ENCODE results near the gene ZMIZ1. TPM values are rescaled to one million over a fixed set of nuclear protein-coding genes. Genes with fewer than 3 reads are reported as not detected.

The ZMIZ1 gene
- polyA plus RNA-seq, 2 of the 4 experiments (the other 2 are of a cell fraction), result 8.1 to 30.3 TPM

DNA sequence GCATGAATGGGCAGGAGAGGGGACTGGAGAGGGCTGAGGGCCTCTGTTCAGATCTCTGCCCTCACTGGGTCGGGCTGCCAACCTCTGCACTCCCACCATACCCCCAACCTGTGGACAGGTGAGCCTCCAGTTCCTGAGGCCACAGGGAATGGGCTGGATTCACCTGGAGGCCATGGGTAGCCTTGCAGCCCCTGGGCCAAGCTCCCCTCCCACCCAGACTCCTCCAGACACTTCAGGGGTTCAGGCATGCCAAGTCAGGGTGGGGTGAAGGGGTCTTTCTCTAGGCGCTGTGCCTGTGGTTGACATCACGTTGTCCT lies 80.5 kb downstream of the ZMIZ1 start:
- ATAC-seq (no peak), FAIRE-seq (no peak), DNase-seq (ENCODE audit: low read depth in 1 of 2, low spot score in 1 of 2) (no peak)
- no peaks in the 10 kb centered on the region for H3K9me3 ChIP-seq
- ChIA-PET CTCF (interaction anchor here (1.0 to 7.7 kb wide), 5 partner anchors 9 to 1102 kb away, joined by 3 to 92 read pairs (median 14); no protein-coding TSS in a partner anchor), POLR2A (interaction anchor here (2.6 kb wide), 1 partner anchor 46 kb away, joined by 10 read pairs; no protein-coding TSS in a partner anchor)
- H3K4me1 ChIP-seq, result peaks cover 99% of the 10 kb centered on the region
- no peak for TF ChIP-seq NFE2L2 (conservative IDR thresholded peaks at IDR 0.05; ENCODE audit: low read length)
- TF ChIP-seq, protein P1, sequence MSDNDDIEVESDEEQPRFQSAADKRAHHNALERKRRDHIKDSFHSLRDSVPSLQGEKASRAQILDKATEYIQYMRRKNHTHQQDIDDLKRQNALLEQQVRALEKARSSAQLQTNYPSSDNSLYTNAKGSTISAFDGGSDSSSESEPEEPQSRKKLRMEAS (IDR thresholded peaks at IDR 0.05), result no peak
- no peak for TF ChIP-seq HOXB5 (CRISPR knock-in tag; IDR thresholded peaks at IDR 0.05)
- TF ChIP-seq RNF2 (IDR thresholded peaks at IDR 0.05; ENCODE audit: borderline replicate concordance, low read depth), result no peak
- TF ChIP-seq NPAS2 (CRISPR knock-in tag; IDR thresholded peaks at IDR 0.05; ENCODE audit: borderline replicate concordance), result no peak
- no peak for TF ChIP-seq TP53 (CRISPR knock-in tag; IDR thresholded peaks at IDR 0.05)
- TF ChIP-seq, protein P2, sequence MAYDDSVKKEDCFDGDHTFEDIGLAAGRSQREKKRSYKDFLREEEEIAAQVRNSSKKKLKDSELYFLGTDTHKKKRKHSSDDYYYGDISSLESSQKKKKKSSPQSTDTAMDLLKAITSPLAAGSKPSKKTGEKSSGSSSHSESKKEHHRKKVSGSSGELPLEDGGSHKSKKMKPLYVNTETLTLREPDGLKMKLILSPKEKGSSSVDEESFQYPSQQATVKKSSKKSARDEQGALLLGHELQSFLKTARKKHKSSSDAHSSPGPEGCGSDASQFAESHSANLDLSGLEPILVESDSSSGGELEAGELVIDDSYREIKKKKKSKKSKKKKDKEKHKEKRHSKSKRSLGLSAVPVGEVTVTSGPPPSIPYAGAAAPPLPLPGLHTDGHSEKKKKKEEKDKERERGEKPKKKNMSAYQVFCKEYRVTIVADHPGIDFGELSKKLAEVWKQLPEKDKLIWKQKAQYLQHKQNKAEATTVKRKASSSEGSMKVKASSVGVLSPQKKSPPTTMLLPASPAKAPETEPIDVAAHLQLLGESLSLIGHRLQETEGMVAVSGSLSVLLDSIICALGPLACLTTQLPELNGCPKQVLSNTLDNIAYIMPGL (CRISPR knock-in tag; IDR thresholded peaks at IDR 0.05; ENCODE audit: borderline replicate concordance), result no peak
- no peak for TF ChIP-seq BHLHE40 (IDR thresholded peaks at IDR 0.05; ENCODE audit: low read depth, low read length)
- TF ChIP-seq, protein P3, sequence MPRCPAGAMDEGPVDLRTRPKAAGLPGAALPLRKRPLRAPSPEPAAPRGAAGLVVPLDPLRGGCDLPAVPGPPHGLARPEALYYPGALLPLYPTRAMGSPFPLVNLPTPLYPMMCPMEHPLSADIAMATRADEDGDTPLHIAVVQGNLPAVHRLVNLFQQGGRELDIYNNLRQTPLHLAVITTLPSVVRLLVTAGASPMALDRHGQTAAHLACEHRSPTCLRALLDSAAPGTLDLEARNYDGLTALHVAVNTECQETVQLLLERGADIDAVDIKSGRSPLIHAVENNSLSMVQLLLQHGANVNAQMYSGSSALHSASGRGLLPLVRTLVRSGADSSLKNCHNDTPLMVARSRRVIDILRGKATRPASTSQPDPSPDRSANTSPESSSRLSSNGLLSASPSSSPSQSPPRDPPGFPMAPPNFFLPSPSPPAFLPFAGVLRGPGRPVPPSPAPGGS (IDR thresholded peaks at IDR 0.05), result no peak
- TF ChIP-seq FOSB (CRISPR knock-in tag; IDR thresholded peaks at IDR 0.05), result no peak
- TF ChIP-seq, protein P4, sequence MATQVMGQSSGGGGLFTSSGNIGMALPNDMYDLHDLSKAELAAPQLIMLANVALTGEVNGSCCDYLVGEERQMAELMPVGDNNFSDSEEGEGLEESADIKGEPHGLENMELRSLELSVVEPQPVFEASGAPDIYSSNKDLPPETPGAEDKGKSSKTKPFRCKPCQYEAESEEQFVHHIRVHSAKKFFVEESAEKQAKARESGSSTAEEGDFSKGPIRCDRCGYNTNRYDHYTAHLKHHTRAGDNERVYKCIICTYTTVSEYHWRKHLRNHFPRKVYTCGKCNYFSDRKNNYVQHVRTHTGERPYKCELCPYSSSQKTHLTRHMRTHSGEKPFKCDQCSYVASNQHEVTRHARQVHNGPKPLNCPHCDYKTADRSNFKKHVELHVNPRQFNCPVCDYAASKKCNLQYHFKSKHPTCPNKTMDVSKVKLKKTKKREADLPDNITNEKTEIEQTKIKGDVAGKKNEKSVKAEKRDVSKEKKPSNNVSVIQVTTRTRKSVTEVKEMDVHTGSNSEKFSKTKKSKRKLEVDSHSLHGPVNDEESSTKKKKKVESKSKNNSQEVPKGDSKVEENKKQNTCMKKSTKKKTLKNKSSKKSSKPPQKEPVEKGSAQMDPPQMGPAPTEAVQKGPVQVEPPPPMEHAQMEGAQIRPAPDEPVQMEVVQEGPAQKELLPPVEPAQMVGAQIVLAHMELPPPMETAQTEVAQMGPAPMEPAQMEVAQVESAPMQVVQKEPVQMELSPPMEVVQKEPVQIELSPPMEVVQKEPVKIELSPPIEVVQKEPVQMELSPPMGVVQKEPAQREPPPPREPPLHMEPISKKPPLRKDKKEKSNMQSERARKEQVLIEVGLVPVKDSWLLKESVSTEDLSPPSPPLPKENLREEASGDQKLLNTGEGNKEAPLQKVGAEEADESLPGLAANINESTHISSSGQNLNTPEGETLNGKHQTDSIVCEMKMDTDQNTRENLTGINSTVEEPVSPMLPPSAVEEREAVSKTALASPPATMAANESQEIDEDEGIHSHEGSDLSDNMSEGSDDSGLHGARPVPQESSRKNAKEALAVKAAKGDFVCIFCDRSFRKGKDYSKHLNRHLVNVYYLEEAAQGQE (IDR thresholded peaks at IDR 0.05), result no peak
- TF ChIP-seq CEBPB (IDR thresholded peaks at IDR 0.05), result no peak
- peak overlapping the region; percentile 74 for H3K4me2 ChIP-seq
- 67% methylated on average over 1 of the region's 3 CpGs for WGBS (ENCODE audit: missing lambda C conversion rate)
- H3K4me3 ChIP-seq, result no peak overlapping the region
- peak overlapping the region; percentile 98 to 99 for H3K27ac ChIP-seq

DNA sequence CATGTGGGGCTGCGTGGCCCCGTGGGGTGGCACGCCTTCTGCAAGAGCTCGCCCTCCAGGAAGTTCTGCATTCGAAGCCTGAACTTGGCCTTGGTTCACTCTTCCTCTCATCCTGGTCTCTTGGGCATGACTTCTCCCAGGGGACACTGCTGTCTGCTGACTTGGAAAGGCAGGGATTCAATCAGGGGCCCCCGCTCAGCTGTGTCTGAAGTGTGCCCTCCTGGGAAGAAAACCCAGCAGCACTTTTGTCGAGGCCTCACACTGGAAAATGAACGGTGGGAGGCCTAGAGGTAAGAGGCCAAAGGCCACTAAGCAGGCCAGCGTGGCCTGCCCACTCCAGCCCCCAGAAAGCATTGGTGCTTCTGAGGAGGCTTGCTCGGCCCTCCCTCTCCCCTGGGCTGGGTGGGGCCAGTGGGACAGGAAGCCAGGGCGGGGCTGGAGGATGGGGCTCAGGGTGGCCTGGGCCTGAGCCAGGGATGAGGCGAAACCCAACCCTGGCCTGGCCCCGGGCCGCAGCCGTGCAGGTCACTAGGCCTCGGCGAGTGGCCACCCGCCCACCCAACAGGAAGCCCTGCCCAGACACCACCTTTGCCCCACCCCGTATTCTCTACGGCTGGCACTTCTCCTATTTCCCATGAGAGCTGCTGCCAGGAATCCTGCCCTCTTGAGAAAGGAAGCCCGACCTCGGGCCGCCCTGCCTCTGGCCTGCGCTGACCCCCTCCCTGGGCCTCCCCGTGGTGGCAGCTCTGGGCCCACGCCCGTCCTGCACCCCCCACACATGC lies 81.1 kb downstream of the ZMIZ1 start:
- Histone ChIP-seq H3K4me1 (peaks cover 99% of the 10 kb centered on the region), H3K4me2 (peak overlapping the region; percentile 74), H3K4me3 (no peak overlapping the region), H3K9me3 (no peaks in the 10 kb centered on the region), H3K27ac (peak overlapping the region; percentile 98 to 99)
- FAIRE-seq (no peak), DNase-seq (ENCODE audit: low read depth in 1 of 2, low spot score in 1 of 2) (peak; percentile 91 to 97), ATAC-seq (peak; percentile 62 to 82)
- WGBS (ENCODE audit: missing lambda C conversion rate), result 10% methylated on average over 14 of the region's 27 CpGs
- POLR2A ChIA-PET, result interaction anchor here (0.6 to 2.6 kb wide), 3 partner anchors 41 to 48 kb away, joined by 3 to 10 read pairs (median 3); no protein-coding TSS in a partner anchor
- CTCF ChIA-PET, result interaction anchor here (1.0 to 7.7 kb wide), 5 partner anchors 8 to 1102 kb away, joined by 3 to 92 read pairs (median 14); no protein-coding TSS in a partner anchor
- TF ChIP-seq POLR2A (IDR thresholded peaks at IDR 0.05; ENCODE audit: low read length) (0 out of 2 replicates have a peak, but pooled peaks have one; percentile 8), JUN (IDR thresholded peaks at IDR 0.05) (peak; percentile 55 to 80; a peak in 3 of 5 replicates), SMC3 (IDR thresholded peaks at IDR 0.05) (peak; percentile 46; the same call in 2 of the 3 replicates), HOXB5 (CRISPR knock-in tag; IDR thresholded peaks at IDR 0.05) (peak; percentile 54; the same call in 1 of the 2 replicates), TP53 (CRISPR knock-in tag; IDR thresholded peaks at IDR 0.05) (0 out of 2 replicates have a peak, but pooled peaks have one; percentile 40), EP300 (IDR thresholded peaks at IDR 0.05) (peak; percentile 72 to 83; a peak in 2 of 5 replicates), TFCP2L1 (CRISPR knock-in tag; IDR thresholded peaks at IDR 0.05) (no peak), CBX8 (IDR thresholded peaks at IDR 0.05) (no peak), BHLHE40 (IDR thresholded peaks at IDR 0.05; ENCODE audit: low read depth, low read length) (no peak), CEBPB (IDR thresholded peaks at IDR 0.05) (peak in 1 of 2 experiments; percentile 49; a peak in 1 of 4 replicates), MAFK (IDR thresholded peaks at IDR 0.05; ENCODE audit: partially characterized antibody) (no peak)
- TF ChIP-seq, protein P5, sequence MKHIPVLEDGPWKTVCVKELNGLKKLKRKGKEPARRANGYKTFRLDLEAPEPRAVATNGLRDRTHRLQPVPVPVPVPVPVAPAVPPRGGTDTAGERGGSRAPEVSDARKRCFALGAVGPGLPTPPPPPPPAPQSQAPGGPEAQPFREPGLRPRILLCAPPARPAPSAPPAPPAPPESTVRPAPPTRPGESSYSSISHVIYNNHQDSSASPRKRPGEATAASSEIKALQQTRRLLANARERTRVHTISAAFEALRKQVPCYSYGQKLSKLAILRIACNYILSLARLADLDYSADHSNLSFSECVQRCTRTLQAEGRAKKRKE (CRISPR knock-in tag; IDR thresholded peaks at IDR 0.05; ENCODE audit: low read depth), result peak; percentile 11; the same call in 1 of the 2 replicates
- TF ChIP-seq, protein P1 (IDR thresholded peaks at IDR 0.05), result peak; percentile 68; the same call in 1 of the 2 replicates
- TF ChIP-seq, protein P6, sequence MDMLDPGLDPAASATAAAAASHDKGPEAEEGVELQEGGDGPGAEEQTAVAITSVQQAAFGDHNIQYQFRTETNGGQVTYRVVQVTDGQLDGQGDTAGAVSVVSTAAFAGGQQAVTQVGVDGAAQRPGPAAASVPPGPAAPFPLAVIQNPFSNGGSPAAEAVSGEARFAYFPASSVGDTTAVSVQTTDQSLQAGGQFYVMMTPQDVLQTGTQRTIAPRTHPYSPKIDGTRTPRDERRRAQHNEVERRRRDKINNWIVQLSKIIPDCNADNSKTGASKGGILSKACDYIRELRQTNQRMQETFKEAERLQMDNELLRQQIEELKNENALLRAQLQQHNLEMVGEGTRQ (IDR thresholded peaks at IDR 0.05), result no peak
- TF ChIP-seq, protein P3 (IDR thresholded peaks at IDR 0.05), result peak; percentile 67; the same call in 2 of the 3 replicates
- TF ChIP-seq, protein P7, sequence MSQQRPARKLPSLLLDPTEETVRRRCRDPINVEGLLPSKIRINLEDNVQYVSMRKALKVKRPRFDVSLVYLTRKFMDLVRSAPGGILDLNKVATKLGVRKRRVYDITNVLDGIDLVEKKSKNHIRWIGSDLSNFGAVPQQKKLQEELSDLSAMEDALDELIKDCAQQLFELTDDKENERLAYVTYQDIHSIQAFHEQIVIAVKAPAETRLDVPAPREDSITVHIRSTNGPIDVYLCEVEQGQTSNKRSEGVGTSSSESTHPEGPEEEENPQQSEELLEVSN (IDR thresholded peaks at IDR 0.05; ENCODE audit: borderline replicate concordance, low read depth), result peak; percentile 32; the same call in 1 of the 2 replicates
